GM21390 (cell line): ENCODE data around the gene THOC7.

Source experiments
- ATAC-seq: cut with Tn5 transposase; IDR thresholded peaks from one replicate; pipeline ENCODE4 v1.9.1; 2021; ENCODE audit not compliant: unreplicated experiment

Gene THOC7

GRCh38 chr3:63845215-63845614 lies 18.4 kb downstream of the THOC7 start:
- no peak for ATAC-seq

- ATAC-seq: no peak
These were observed 21.5 kb downstream of the THOC7 start for GRCh38 chr3:63842127-63842526.

GRCh38 chr3:63841704-63842103 lies 21.9 kb downstream of the THOC7 start:
- no peak for ATAC-seq

- ATAC-seq: no peak
These were observed 31.2 kb downstream of the THOC7 start for GRCh38 chr3:63832395-63832794.

- no peak for ATAC-seq
These were observed 33.1 kb downstream of the THOC7 start for GRCh38 chr3:63830526-63830925.

GRCh38 chr3:63824309-63824708 lies 39.3 kb downstream of the THOC7 start:
- no peak for ATAC-seq

GRCh38 chr3:63819151-63819398 lies 44.5 kb downstream of the THOC7 start, which contains the start of gene C3orf49:
Gene C3orf49 (plus strand): TSS chr3:63819299. CDS start chr3:63819472, 173 bp downstream.
- ATAC-seq: no peak

- ATAC-seq: peak; percentile 85
These were observed 45.1 kb downstream of the THOC7 start for GRCh38 chr3:63818282-63819150.

GRCh38 chr3:63817225-63817624 lies 46.4 kb downstream of the THOC7 start:
- no peak for ATAC-seq

- ATAC-seq: no peak
These were observed 49.4 kb downstream of the THOC7 start for GRCh38 chr3:63814237-63814636.

- ATAC-seq: no peak
These were observed 54.0 kb downstream of the THOC7 start for GRCh38 chr3:63809607-63810006.

- ATAC-seq: no peak
These were observed 55.0 kb downstream of the THOC7 start for GRCh38 chr3:63808633-63809032.

- no peak for ATAC-seq
These were observed 55.5 kb downstream of the THOC7 start for GRCh38 chr3:63807961-63808565.

GRCh38 chr3:63803911-63804310 lies 59.7 kb downstream of the THOC7 start:
- no peak for ATAC-seq

GRCh38 chr3:63800097-63800496 lies 63.5 kb downstream of the THOC7 start:
- ATAC-seq: no peak

GRCh38 chr3:63798949-63799348 lies 64.7 kb downstream of the THOC7 start:
- ATAC-seq: no peak

- ATAC-seq: no peak
These were observed 65.1 kb downstream of the THOC7 start for GRCh38 chr3:63798544-63798943.

GRCh38 chr3:63795438-63795837 lies 68.2 kb downstream of the THOC7 start:
- no peak for ATAC-seq

- ATAC-seq: no peak
These were observed 71.6 kb downstream of the THOC7 start for GRCh38 chr3:63791974-63792373.
